Choroid plexus epithelial cell (primary cell): Measurements from ENCODE around the gene MUC4.
"Not testable (repeated sequence)": the region's sequence is repeated elsewhere in the genome, so short reads cannot be mapped to it uniquely, and the experiment has no call there.

Experiments
- DNase-seq: peaks from one replicate; pipeline ENCODE4 v3.0.0-alpha.2; 2010; ENCODE audit warnings: low read depth
- H3K4me3 ChIP-seq: 2 replicates; pipeline ENCODE4 v1.5.1; 2011; ENCODE audit warnings: low read depth, mild to moderate bottlenecking, control low read depth, low read length, moderate library complexity
- TF ChIP-seq, protein P1 (sequence below): conservative IDR thresholded peaks from 2 replicates; pipeline ENCODE4 v1.5.1; 2011; ENCODE audit warnings: low read depth, mild to moderate bottlenecking, control low read depth, inconsistent platforms, low read length, moderate library complexity

Gene MUC4

DNA sequence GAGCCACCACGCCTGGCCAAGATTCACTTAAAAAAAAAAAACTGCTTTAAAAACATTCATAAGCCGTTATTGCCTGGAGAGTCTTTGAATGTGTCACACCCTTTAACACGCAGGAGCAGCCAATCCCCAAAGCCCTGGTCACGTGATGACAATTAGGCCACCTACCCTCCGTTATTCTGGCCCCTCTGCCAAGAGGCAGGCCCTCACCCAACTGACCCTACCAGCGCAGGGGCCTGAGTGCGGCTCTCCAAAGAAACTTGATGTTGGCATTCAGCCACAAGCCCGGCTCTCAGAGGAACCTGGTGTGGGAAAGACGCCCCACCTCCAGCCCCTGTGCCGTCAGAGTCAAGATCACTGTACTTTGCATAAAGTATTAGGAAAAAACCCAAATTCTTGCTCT is 11.6 kb upstream of the MUC4 start:
- no peak overlapping the region for H3K4me3 ChIP-seq
- TF ChIP-seq, protein P1, sequence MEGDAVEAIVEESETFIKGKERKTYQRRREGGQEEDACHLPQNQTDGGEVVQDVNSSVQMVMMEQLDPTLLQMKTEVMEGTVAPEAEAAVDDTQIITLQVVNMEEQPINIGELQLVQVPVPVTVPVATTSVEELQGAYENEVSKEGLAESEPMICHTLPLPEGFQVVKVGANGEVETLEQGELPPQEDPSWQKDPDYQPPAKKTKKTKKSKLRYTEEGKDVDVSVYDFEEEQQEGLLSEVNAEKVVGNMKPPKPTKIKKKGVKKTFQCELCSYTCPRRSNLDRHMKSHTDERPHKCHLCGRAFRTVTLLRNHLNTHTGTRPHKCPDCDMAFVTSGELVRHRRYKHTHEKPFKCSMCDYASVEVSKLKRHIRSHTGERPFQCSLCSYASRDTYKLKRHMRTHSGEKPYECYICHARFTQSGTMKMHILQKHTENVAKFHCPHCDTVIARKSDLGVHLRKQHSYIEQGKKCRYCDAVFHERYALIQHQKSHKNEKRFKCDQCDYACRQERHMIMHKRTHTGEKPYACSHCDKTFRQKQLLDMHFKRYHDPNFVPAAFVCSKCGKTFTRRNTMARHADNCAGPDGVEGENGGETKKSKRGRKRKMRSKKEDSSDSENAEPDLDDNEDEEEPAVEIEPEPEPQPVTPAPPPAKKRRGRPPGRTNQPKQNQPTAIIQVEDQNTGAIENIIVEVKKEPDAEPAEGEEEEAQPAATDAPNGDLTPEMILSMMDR, result no peak
- no peak for DNase-seq

DNA sequence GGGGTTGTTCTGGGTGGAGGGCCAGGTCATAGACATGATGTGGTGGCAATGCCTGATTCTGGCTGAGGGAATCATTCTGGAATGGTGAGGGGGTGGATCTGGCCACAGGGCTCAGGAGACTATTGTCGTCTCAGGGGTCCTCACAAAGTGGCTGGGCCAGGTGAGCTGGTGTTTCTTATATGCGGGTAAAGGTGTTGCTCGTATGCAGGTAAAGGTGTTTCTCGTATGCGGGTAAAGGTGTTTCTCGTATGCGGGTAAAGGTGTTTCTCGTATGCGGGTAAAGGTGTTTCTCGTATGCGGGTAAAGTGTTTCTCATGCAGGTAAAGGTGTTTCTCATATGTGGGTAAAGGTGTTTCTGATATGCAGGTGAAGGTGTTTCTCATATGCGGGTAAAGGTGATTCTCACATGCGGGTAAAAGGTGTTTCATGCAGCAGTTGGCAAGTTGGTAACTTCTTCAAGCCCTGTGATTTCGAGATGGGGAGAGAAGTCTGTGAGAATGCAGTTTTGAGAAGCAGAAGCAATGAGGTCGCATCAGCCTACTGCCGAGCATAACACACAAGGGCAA is 10.5 kb upstream of the MUC4 start:
- DNase-seq, result no peak
- TF ChIP-seq, protein P1, result no peak
- no peak overlapping the region for H3K4me3 ChIP-seq

DNA sequence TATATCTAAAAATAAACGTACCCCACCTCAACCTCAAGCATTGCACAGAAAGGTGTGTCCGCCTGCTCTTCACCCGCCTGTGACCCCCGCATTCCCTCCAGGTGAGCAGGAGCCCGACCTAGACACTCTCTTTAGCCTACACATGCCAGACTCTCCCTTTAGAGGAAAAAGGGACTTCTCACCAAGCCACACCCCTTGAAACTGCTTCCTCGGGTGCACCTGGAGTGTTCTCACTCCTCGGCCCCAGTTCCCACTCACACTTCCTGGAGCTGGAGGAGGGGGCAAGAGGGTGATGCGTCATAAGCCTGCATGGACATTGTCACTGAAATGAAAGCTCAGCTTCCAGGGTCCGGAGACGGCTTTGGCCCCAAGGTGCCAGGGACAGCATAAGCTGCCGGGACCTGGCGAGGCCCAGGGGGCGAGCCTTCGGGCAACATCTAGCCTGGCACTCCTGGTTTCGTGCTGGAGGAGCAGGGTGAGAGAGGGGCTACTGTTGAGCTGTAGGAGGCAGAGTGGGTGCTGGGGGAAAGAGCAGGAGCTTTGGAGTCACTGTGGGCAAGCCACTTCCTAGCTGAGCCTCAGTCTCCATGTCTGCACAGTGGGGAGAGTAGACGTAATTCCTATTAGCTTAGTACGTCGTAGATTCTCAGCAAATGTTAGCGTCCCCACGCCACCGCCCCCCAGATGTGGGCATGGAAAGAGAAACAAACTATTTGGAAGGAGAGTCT is 9.8 kb upstream of the MUC4 start:
- TF ChIP-seq, protein P1, result no peak
- DNase-seq, result no peak
- no peak overlapping the region for H3K4me3 ChIP-seq

DNA sequence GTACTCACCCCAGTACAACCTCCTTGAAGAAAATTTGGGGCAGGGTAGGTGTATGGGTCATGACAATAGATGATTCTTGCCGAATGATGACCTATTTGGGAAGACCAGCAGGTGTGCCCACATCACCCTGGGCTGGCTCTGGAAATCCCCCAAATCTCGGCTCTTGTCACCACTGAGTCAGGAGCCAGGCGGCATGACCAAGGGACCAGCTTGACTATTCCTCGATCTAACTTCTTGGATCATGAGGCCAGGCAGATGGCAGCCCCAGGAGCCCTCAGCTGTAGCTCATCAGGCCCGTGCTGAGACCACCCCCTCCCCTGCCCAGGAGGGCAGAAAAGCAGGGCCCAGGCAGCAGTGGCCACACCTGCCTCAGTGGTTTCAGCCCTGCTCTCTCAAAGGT is 9.2 kb upstream of the MUC4 start:
- TF ChIP-seq, protein P1, result no peak
- DNase-seq, result no peak
- H3K4me3 ChIP-seq, result no peak overlapping the region

DNA sequence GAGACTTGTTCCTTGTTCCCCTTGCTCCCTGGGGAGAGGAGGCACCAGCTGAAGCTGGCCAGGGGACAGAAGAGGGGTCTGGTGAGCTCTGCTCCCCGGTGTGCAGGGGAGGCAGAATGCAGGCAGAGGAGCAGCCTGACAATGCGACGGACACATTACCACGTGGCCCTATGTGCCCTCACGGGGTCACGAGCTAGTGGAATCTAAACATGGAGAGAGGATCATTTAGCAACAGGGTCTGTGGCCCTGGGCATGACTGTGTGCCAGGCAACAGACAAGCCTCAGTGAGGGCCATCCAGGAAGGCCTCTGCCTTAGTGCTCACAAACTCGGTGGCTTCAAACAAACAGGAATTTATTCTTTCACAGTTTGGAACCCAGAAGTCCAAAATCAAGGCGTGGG is 8.5 kb upstream of the MUC4 start:
- TF ChIP-seq, protein P1, result no peak
- no peak for DNase-seq
- no peak overlapping the region for H3K4me3 ChIP-seq

DNA sequence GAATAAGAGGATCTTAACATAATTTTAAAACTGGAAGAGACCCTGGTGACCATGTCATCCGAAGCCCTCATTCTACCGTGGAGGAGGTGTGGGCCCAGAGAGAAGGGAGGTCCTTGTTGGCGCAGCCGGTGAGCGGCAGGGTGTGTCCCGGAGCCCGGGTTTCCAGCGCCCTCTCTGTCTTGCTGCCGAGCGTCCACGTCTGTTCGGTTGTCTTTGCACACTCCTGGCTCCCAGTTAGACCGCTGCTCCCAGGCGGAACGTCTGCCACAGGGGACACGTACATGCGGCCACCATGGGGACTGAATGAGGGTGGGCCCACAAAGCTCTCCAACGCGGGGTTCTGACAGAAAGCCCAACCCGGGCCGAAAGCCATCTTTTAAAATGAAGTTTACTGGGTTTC is 6.6 kb upstream of the MUC4 start:
- H3K4me3 ChIP-seq, result no peak overlapping the region
- TF ChIP-seq, protein P1, result no peak
- DNase-seq, result no peak

DNA sequence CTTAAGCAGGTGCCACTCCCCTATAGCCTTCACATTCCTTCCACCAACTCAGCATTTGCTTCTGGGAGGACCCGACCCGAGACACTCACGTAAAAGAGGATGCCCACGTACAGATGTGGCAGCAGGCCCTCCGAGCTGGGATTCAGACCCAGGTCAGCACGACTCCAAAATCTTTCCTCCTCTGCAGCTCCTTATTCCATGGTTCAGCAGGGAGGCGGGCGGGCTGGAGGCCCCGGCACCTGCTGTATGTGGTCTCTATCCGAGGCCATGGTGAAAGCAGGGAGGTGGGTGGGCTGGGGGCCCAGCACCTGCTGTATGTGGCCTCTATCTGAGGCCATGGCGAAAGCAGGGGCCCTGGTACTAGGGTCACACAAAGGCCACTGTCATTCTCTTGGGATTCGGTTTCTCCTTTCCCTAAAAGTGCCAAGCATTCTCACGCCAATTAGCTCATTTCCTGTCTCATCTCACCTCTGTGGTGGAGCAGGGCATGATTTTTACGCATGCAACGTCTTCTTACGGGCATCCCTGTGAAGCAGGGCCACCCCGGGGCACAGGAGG is 5.9 kb upstream of the MUC4 start:
- DNase-seq, result no peak
- TF ChIP-seq, protein P1, result no peak
- no peak overlapping the region for H3K4me3 ChIP-seq

DNA sequence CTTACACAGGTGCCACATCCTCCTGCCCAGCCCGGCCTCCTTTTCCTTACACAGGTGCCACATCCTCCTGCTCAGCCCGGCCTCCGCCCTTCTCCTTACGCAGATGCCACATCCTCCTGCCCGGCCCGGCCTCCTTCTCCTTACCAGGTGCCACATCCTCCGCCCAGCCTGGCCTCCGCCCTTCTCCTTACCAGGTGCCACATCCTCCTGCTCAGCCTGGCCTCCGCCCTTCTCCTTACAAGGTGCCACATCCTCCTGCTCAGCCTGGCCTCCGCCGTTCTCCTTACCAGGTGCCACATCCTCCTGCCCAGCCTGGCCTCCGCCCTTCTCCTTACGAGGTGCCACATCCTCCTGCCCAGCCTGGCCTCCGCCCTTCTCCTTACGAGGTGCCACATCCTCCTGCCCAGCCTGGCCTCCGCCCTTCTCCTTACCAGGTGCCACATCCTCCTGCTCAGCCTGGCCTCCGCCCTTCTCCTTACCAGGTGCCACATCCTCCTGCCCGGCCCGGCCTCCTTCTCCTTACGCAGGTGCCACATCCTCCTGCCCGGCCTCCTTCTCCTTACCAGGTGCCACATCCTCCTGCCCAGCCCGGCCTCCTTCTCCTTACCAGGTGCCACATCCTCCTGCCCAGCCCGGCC is 4.7 kb upstream of the MUC4 start:
- not testable (repeated sequence) for DNase-seq, H3K4me3 ChIP-seq
